Stimulated activated CD8-positive, alpha-beta memory T cell treated with anti-CD3 and anti-CD28 coated beads, Interleukin-4, amount 100 ng/mL, for 24 hours (primary cell): ENCODE results near the gene DAPP1.
"Not testable (repeated sequence)": the region's sequence is repeated elsewhere in the genome, so short reads cannot be mapped to it uniquely, and the experiment has no call there.

Experiments used
- DNase-seq: peaks from one replicate; pipeline ENCODE4 v3.0.0-alpha.2; 2020; ENCODE audit warnings: low read depth

Gene DAPP1

GRCh38 chr4:99824070-99824599, 7.5 kb downstream of the DAPP1 start:
- DNase-seq, result no peak

GRCh38 chr4:99825272-99825671, 8.6 kb downstream of the DAPP1 start:
- DNase-seq, result no peak

DNA sequence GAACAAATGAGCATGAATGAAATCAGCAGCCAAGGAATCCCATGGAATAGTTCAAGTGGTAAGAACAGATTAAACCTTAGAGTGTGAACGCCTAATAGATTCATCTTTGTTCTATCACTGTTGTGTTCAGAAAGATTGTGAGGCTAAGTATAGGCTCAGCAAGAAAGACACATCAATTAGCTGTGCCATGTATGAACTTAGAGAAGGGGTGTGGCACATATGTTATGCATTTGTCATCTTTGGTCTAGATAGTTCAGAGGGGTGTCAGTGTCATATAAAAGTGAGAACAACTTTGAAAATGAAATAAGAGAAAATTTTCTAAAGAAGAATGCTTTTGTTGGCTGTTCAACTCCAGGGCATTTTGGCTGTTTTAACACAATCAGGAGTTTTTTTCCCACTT, 9.4 kb downstream of the DAPP1 start:
- DNase-seq, result no peak

GRCh38 chr4:99827454-99827853, 10.8 kb downstream of the DAPP1 start:
- DNase-seq, result no peak

- no peak for DNase-seq
Measured at GRCh38 chr4:99827857-99828256, 11.2 kb downstream of the DAPP1 start.

- no peak for DNase-seq
Measured at GRCh38 chr4:99828477-99828876, 11.8 kb downstream of the DAPP1 start.

DNA sequence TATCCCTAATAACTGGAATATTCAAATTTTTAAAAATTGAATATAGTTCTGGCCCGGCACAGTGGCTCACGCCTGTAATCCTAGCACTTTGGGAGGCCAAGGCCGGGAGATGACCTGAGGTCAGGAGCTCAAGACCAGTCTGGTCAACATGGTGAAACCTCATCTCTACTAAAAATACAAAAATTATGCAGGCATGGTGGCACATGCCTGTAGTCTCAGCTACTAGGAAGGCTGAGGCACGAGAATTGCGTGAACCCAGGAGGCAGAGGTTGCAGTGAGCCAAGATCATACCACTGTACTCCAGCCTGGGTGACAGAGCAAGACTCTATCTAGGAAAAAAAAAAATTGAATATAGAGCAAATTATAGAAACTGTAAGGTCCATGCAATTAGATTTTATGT, 13.4 kb downstream of the DAPP1 start:
- DNase-seq, result not testable (repeated sequence)

- DNase-seq, result no peak
Measured at GRCh38 chr4:99832321-99832720, 15.7 kb downstream of the DAPP1 start.

DNA sequence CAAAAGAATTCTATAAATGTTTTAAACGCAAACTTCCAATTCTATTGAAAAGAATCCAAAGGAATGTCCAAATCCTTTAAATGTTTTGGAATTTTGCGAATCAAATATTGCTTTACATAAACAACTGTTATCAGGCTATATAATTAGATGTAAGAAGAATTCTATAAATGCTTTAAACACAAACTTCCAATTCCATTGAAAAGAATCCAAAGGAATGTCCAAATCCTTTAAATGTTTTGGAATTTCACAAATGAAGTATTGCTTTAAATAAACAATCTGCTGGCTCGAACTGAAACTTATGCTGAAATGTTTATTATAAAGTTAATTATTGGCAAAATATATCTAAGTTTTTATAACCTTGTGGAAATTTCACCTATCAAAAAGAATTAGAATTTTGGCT, 16.1 kb downstream of the DAPP1 start:
- no peak for DNase-seq

GRCh38 chr4:99833756-99834155, 17.1 kb downstream of the DAPP1 start:
- DNase-seq, result no peak

DNA sequence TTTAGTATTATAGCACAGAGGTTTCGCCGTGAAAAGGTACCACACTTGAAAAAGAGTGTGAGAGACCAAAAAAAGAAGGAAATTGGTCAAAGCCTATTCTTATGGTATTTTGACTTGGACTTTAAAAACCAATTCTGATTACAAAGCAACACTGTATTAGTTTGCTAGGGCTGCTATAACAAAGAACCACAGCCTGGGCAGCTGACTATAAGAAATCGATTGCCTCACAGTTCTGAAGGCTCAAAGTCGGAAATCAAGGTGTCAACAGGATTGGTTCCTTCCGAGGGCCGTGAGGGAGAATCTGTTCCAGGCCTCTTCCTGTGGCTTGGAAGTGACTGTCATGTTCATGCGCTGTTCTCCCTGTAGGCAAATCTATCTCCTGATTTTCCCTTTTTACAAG, 17.9 kb downstream of the DAPP1 start:
- DNase-seq, result no peak

GRCh38 chr4:99835942-99836341, 19.3 kb downstream of the DAPP1 start:
- DNase-seq, result no peak

DNA sequence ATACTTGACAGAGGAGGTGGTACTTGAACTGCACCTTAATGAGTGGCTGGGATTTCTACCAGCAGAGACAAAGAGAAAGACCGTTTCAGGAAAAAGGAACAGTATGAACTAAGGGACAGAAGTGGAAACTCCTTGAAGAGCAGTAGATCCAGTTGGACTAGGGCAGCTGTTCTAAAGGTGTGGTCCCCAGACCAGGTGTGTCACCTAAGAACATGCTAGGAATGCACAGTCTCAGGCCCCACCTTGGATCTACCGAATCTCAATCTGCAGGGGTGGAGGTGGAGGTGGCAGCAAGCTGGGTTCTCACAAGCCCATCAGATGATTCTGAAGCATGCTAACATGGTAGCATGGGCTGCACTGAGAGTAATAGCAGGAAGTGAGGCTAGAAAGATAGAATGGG, 22.3 kb downstream of the DAPP1 start:
- DNase-seq, result no peak

DNA sequence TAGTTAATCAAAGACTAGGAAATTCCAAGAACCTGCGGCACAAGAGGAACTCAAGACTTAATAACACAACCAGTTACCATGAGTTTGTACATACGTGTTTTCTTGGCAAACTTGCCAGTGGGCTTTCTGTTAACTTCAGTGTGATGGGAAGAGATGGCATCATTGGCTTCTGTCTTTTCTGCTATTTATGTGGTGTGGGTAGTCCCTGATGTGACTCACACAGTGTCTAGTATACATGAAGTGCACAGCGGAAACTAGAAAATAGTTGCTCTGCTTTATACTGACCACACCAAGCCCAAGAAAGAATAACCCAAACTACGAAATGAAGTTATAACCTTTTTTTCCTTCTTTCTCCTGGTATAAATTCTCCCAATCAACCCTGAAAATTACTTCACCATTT, 24.5 kb downstream of the DAPP1 start:
- no peak for DNase-seq

DNA sequence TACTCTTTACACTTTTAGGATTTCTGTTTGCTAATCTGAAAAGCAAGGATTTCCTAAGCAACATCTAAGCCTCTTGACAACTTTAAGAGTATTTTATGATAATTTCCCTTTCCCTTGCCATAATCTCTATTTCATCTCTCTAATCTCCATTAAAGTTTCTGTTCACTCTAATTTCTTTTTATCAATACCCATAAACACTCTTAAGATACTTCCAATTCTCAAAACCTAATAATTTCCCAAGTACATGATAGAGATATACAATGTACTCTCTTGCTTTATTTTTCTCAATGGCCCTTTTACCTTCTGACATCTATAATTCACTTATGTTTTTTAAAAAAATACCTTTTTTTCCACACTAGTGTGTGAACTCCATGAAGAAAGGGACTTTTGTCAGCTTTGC, 26.8 kb downstream of the DAPP1 start:
- DNase-seq, result no peak

DNA sequence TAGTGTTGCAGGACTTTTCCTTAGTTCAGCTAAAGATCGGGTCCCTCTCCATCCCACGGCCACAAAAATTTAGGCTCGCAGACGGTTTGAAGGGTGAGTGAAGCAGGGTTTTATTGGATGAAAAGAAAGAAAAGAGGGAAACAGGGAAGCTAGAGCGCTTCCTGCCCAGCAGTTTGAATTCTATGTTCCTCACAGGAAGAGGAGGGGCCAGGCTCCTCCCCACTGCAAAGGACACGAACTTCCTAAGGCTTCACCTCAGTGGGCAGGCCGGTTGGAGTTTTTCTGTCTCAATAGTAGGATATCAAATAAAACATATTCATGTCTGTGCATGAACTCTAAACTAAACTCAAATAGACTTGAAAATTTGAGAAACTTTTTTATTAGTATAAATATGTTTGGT, 27.4 kb downstream of the DAPP1 start:
- no peak for DNase-seq

DNA sequence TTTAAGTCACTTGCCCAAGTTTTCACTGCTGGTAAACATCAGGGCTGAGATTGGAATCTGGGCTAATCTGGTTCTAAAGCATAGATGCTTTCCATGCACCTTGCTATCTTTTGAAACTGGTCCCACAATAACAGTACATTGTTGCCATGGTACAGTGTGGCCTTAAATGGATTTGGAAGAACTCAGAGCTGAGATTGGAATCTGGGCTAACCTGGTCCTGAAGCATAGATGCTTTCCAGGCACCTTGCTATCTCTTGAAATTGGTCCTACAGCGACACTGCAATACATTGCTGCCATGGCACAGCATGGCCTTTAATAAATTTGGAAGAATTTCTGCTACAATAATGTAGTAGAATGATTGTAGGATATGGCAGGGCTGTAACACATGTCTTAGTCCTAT, 28.6 kb downstream of the DAPP1 start:
- no peak for DNase-seq

GRCh38 chr4:99845708-99846469, 29.3 kb downstream of the DAPP1 start:
- DNase-seq, result no peak

DNA sequence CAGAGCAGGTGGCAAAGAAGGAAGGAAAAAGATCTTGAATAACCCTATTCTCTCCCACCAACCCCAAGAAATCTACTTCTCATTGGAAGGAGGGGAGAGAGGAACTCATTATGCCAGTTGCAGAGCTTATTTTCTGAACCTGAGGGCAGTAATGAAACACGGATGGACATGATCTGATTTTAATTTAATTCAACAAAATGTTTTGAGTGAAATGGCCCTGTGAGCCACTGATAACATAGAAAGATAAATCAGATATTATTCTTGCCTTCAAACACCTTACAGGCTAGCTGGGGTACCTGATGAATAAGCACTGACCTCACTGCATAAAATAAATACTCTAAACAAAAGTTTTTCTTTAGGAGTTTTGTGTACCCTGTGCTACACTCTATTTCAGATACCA, 30.3 kb downstream of the DAPP1 start:
- no peak for DNase-seq

DNA sequence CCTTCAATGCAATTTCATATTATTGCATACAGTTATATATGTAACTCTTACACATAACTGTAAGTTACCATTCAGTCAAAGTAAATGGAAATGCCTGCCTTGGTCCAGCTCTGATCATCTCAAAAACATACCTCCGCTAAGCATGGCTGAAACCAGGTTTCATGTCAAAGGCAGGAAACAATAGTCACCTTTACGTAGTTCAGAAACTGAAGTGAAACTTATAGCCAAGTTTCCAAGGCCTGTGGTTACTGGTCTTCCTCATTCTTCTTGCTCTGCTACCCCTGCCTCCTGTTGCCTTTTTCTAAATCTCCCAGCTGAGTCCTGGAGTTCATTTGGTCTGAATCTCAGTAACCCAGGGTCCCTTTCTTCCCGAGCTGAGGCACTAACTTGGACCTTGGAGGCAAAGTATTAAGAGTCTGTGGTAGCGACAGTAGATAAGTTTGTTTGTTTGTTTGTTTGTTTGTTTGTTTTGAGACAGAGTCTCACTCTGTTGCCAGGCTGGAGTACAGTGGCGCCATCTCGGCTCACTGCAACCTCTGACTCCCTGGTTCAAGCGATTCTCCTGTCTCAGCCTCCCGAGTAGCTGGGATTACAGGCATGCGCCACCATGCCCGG, 30.8 kb downstream of the DAPP1 start:
- DNase-seq, result no peak

GRCh38 chr4:99848591-99849001, 32.0 kb downstream of the DAPP1 start:
- no peak for DNase-seq

- no peak for DNase-seq
Measured at GRCh38 chr4:99852199-99852749, 35.6 kb downstream of the DAPP1 start.

- no peak for DNase-seq
Measured at GRCh38 chr4:99853190-99853589, 36.6 kb downstream of the DAPP1 start.
